ENCODE measurements around the gene STAG3.

DNA sequence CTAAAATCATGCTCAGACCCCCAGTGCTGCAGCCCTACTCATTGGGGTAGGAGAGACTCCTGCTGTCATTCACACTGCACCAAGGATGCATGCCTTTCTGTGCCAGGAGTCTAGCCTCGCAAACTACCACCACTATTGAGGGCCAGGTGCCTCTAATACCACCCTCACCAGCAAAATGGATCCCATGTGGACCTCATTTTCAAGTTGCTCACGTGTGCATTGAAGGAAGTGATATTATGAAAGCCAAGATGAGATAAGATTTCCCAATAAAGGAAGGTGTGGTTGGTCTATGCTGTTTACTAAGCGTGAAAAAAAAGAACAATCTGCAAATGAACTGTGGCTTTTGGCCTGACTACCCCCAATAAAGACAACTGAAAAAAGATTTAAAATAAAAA is 36.2 kb upstream of the STAG3 start:
- TF ChIP-seq, protein P1, sequence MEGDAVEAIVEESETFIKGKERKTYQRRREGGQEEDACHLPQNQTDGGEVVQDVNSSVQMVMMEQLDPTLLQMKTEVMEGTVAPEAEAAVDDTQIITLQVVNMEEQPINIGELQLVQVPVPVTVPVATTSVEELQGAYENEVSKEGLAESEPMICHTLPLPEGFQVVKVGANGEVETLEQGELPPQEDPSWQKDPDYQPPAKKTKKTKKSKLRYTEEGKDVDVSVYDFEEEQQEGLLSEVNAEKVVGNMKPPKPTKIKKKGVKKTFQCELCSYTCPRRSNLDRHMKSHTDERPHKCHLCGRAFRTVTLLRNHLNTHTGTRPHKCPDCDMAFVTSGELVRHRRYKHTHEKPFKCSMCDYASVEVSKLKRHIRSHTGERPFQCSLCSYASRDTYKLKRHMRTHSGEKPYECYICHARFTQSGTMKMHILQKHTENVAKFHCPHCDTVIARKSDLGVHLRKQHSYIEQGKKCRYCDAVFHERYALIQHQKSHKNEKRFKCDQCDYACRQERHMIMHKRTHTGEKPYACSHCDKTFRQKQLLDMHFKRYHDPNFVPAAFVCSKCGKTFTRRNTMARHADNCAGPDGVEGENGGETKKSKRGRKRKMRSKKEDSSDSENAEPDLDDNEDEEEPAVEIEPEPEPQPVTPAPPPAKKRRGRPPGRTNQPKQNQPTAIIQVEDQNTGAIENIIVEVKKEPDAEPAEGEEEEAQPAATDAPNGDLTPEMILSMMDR (IDR thresholded peaks at IDR 0.05; ENCODE audit: insufficient read depth, low read depth, low read length), result no peak
- TF ChIP-seq EZH2 (IDR thresholded peaks at IDR 0.05; ENCODE audit: insufficient read depth, low read length), result no peak

Data from astrocyte (in vitro differentiated cells and primary cell).